Uterus (tissue), 4 donors: ENCODE measurements around the gene MGAT4B. TPM values are rescaled to one million over a fixed set of nuclear protein-coding genes. Genes with fewer than 3 reads are reported as not detected.

Experiments used
- DNase-seq, 2 donors: peaks; one replicate each; pipeline ENCODE4 v3.0.0-alpha.2; 2019 to 2020
- H3K27ac ChIP-seq, 2 donors: fragments of 200-600 bp; sonication (generic); 1 replicate in 1 of 2; 2 replicates in 1 of 2; pipeline ENCODE4 v1.5.1; 2016 to 2018
- H3K27me3 ChIP-seq, 2 donors: fragments of 200-600 bp; sonication (generic); one replicate each; pipeline ENCODE4 v1.5.1; 2018 to 2019; ENCODE audit warnings: control low read depth in 1 of 2
- H3K36me3 ChIP-seq, 2 donors: fragments of 200-600 bp; sonication (generic); one replicate each; pipeline ENCODE4 v1.5.1; 2019; ENCODE audit warnings: control low read depth in 1 of 2
- H3K4me1 ChIP-seq, 2 donors: fragments of 200-600 bp; sonication (generic); one replicate each; pipeline ENCODE4 v1.5.1; 2018 to 2019; ENCODE audit warnings: control low read depth in 1 of 2
- H3K4me3 ChIP-seq, 2 donors: fragments of 200-600 bp; sonication (generic); 1 replicate in 1 of 2; 2 replicates in 1 of 2; pipeline ENCODE4 v1.5.1; 2018 to 2019; ENCODE audit warnings: mild to moderate bottlenecking in 1 of 2
- H3K9me3 ChIP-seq, 2 donors: fragments of 200-600 bp; sonication (generic); one replicate each; pipeline ENCODE4 v1.5.1; 2019; ENCODE audit warnings: control low read depth in 1 of 2
- POLR2A ChIP-seq, 2 donors: fragments of 450-650 bp; IDR thresholded peaks; one replicate each; pipeline ENCODE4 v1.6.1; 2016; ENCODE audit warnings: antibody characterized with exemption in 2 of 2, mild to moderate bottlenecking in 1 of 2, moderate library complexity in 1 of 2
- intact Hi-C: fragments of 100-400 bp; cut with DNase I; formaldehyde crosslinking; loops from one replicate; pipeline ENCODE4 v1.15.1; 2023; ENCODE audit warnings: low total_unique reads
- total RNA-seq, 4 donors: library from RNA; depleted of rRNA in 3 of 4; stranded (reverse); fragments of >200 nt in 3 of 4; gene quantifications; one replicate each; pipeline versions ENCODE4 v1.1.0 to v1.2.4, GENCODE V29; 2014 to 2023
- TF ChIP-seq, protein P1 (sequence below), 4 experiments: fragments of 200-600 bp in 2 of 4; fragments of 450-650 bp in 2 of 4; sonication (generic) in 2 of 4; IDR thresholded peaks; one replicate each; pipeline ENCODE4 v1.5.1; 2016 to 2019; ENCODE audit warnings: antibody characterized with exemption in 4 of 4, mild to moderate bottlenecking in 2 of 4, moderate library complexity in 1 of 4
- donor health status: DM: yes; HTN: yes; CAD: no.

The MGAT4B gene
- total RNA-seq, 4 donors from 2014 or later = 31.8 to 87.4 (median 66.4) TPM

GRCh38 chr5:179800071-179800695, 6.5 kb downstream of the MGAT4B start:
- Histone ChIP-seq H3K27ac (no peak overlapping the region), H3K27me3 (no peaks in the 10 kb centered on the region), H3K4me3 (no peak overlapping the region), H3K9me3 (no peaks in the 10 kb centered on the region), H3K4me1 (peaks cover 0 to 12% of the 10 kb centered on the region in 2 donors), H3K36me3 (no peaks in the 10 kb centered on the region)
- no peak for DNase-seq
- no peak for TF ChIP-seq POLR2A (IDR thresholded peaks at IDR 0.05)
- intact Hi-C loops = no loop called here

- Histone ChIP-seq H3K36me3 (no peaks in the 10 kb centered on the region), H3K4me3 (no peak overlapping the region), H3K9me3 (no peaks in the 10 kb centered on the region), H3K27ac (no peak overlapping the region), H3K4me1 (peaks cover 0 to 11% of the 10 kb centered on the region in 2 donors), H3K27me3 (no peaks in the 10 kb centered on the region)
- no peak for TF ChIP-seq POLR2A (IDR thresholded peaks at IDR 0.05)
- TF ChIP-seq, protein P1, sequence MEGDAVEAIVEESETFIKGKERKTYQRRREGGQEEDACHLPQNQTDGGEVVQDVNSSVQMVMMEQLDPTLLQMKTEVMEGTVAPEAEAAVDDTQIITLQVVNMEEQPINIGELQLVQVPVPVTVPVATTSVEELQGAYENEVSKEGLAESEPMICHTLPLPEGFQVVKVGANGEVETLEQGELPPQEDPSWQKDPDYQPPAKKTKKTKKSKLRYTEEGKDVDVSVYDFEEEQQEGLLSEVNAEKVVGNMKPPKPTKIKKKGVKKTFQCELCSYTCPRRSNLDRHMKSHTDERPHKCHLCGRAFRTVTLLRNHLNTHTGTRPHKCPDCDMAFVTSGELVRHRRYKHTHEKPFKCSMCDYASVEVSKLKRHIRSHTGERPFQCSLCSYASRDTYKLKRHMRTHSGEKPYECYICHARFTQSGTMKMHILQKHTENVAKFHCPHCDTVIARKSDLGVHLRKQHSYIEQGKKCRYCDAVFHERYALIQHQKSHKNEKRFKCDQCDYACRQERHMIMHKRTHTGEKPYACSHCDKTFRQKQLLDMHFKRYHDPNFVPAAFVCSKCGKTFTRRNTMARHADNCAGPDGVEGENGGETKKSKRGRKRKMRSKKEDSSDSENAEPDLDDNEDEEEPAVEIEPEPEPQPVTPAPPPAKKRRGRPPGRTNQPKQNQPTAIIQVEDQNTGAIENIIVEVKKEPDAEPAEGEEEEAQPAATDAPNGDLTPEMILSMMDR (IDR thresholded peaks at IDR 0.05) = no peak
- DNase-seq = no peak
- intact Hi-C loops = no loop called here
These were observed 7.1 kb downstream of the MGAT4B start for GRCh38 chr5:179799644-179799973.

- Histone ChIP-seq H3K27me3 (no peaks in the 10 kb centered on the region), H3K4me3 (no peak overlapping the region), H3K27ac (no peak overlapping the region), H3K9me3 (no peaks in the 10 kb centered on the region), H3K36me3 (no peaks in the 10 kb centered on the region), H3K4me1 (peaks cover 0 to 9% of the 10 kb centered on the region in 2 donors)
- intact Hi-C loops = no loop called here
- TF ChIP-seq POLR2A (IDR thresholded peaks at IDR 0.05) = no peak
- TF ChIP-seq, protein P1 (IDR thresholded peaks at IDR 0.05) = no peak
- no peak for DNase-seq
These were observed 7.7 kb downstream of the MGAT4B start for GRCh38 chr5:179798771-179799643.

- H3K4me1 ChIP-seq = peaks cover 0 to 9% of the 10 kb centered on the region in 2 donors
- intact Hi-C loops = no loop called here
- no peak for DNase-seq
- no peak overlapping the region for H3K4me3 ChIP-seq
- no peaks in the 10 kb centered on the region for H3K9me3 ChIP-seq
- TF ChIP-seq, protein P1 (IDR thresholded peaks at IDR 0.05) = no peak
- no peak for TF ChIP-seq POLR2A (IDR thresholded peaks at IDR 0.05)
- no peak overlapping the region for H3K27ac ChIP-seq
- no peaks in the 10 kb centered on the region for H3K36me3 ChIP-seq
- H3K27me3 ChIP-seq = no peaks in the 10 kb centered on the region
These were observed 8.4 kb downstream of the MGAT4B start for GRCh38 chr5:179798144-179798770.

- no peak for TF ChIP-seq POLR2A (IDR thresholded peaks at IDR 0.05)
- TF ChIP-seq, protein P1 (IDR thresholded peaks at IDR 0.05) = no peak
- H3K9me3 ChIP-seq = no peaks in the 10 kb centered on the region
- intact Hi-C loops = no loop called here
- DNase-seq = no peak
- H3K27ac ChIP-seq = no peak overlapping the region
- H3K4me1 ChIP-seq = peaks cover 0 to 9% of the 10 kb centered on the region in 2 donors
- no peaks in the 10 kb centered on the region for H3K27me3 ChIP-seq
- H3K36me3 ChIP-seq = no peaks in the 10 kb centered on the region
- no peak overlapping the region for H3K4me3 ChIP-seq
These were observed 8.9 kb downstream of the MGAT4B start for GRCh38 chr5:179797741-179798140.
